EH (cell line): ENCODE results near the gene DMRTC2.

Experiments used
- DNase-seq: peaks from one replicate; pipeline ENCODE4 v3.0.0-alpha.2; 2015; ENCODE audit warnings: low read depth

DMRTC2 gene

GRCh38 chr19:41845001-41845050 lies at the start of gene DMRTC2:
DMRTC2 (plus strand) TSS chr19:41845042; CDS start chr19:41847429, 2,387 bp downstream.
- DNase-seq = no peak

- DNase-seq = no peak
Observed at GRCh38 chr19:41796362-41796761, 48.5 kb upstream of the DMRTC2 start, which contains the start of gene CEACAM3. CEACAM3 (plus strand) TSS chr19:41796587; CDS start chr19:41796678, 91 bp downstream.

GRCh38 chr19:41796901-41797300 lies 47.9 kb upstream of the DMRTC2 start:
- DNase-seq = no peak

GRCh38 chr19:41799444-41800000 lies 45.3 kb upstream of the DMRTC2 start:
- DNase-seq = no peak

GRCh38 chr19:41801031-41801430 lies 43.8 kb upstream of the DMRTC2 start:
- DNase-seq = no peak

- no peak for DNase-seq
Observed at GRCh38 chr19:41801792-41802211, 43.0 kb upstream of the DMRTC2 start.

GRCh38 chr19:41802770-41803169 lies 42.1 kb upstream of the DMRTC2 start:
- DNase-seq = no peak

- DNase-seq = no peak
Observed at GRCh38 chr19:41804336-41804735, 40.5 kb upstream of the DMRTC2 start.

- DNase-seq = no peak
Observed at GRCh38 chr19:41807176-41807575, 37.7 kb upstream of the DMRTC2 start.

- no peak for DNase-seq
Observed at GRCh38 chr19:41808663-41809566, 35.9 kb upstream of the DMRTC2 start.

GRCh38 chr19:41810301-41810700 lies 34.5 kb upstream of the DMRTC2 start:
- DNase-seq = no peak

GRCh38 chr19:41811036-41811435 lies 33.8 kb upstream of the DMRTC2 start:
- DNase-seq = no peak

GRCh38 chr19:41811981-41812380 lies 32.9 kb upstream of the DMRTC2 start:
- DNase-seq = no peak

- no peak for DNase-seq
Observed at GRCh38 chr19:41813911-41814310, 30.9 kb upstream of the DMRTC2 start.

GRCh38 chr19:41815301-41815700 lies 29.5 kb upstream of the DMRTC2 start:
- DNase-seq = no peak

GRCh38 chr19:41816761-41817160 lies 28.1 kb upstream of the DMRTC2 start:
- DNase-seq = no peak

- DNase-seq = peak; percentile 23
Observed at GRCh38 chr19:41821003-41821735, 23.7 kb upstream of the DMRTC2 start.

- DNase-seq = no peak
Observed at GRCh38 chr19:41837981-41838708, 6.7 kb upstream of the DMRTC2 start.

GRCh38 chr19:41839211-41839610 lies 5.6 kb upstream of the DMRTC2 start:
- no peak for DNase-seq

GRCh38 chr19:41843371-41843770 lies 1.5 kb upstream of the DMRTC2 start:
- no peak for DNase-seq

- no peak for DNase-seq
Observed at GRCh38 chr19:41844601-41845000, 241 bp upstream of the DMRTC2 start, which contains the start of gene LYPD4. LYPD4 (minus strand) TSS chr19:41844683; CDS start chr19:41839285, 5,398 bp downstream.

GRCh38 chr19:41845051-41845590 lies 279 bp downstream of the DMRTC2 start:
- no peak for DNase-seq
